ENCODE results near the gene TGOLN2. TPM values are rescaled to one million over a fixed set of nuclear protein-coding genes. Genes with fewer than 3 reads are reported as not detected.

TGOLN2 gene
- total RNA-seq, 1 experiment from 2014 or later, result 171 TPM

DNA sequence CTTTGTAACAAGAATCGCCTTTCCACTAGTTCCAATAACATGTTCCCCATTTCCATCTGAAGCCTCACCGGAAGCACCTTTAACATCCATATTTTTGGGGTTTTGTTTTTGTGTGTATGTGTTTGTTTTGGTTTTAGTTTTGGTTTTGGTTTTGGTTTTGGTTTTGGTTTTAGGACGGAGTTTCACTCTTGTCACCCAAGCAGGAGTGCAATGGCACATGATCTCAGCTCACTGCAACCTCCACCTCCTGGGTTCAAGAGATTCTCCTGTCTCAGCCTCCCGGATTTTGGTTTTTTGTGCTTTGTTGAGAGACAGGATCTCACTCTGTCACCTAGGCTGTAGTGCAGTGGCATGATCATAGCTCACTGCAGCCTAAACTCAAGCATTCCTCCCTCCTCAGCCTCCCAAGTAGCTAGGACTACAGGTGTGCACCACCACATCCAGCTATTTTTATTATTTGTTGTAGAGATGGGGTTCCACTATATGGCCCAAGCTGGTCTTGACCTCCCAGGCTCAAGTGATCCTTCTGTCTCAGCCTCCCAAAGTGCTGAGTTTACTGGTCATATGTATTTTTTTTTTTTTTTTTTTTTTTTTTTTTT is 36.3 kb downstream of the TGOLN2 start:
- intact Hi-C loops (cut with micrococcal nuclease; ENCODE audit: unreplicated experiment), result no loop called here
- H3K27me3 Mint-ChIP-seq (ENCODE audit: unreplicated experiment), result no peaks in the 10 kb centered on the region
- no peak overlapping the region for H3K4me3 Mint-ChIP-seq (ENCODE audit: low read depth, unreplicated experiment)
- no TSS peak for BruUV-seq (replicated peaks)
- peak overlapping the region; percentile 55 for H3K27ac Mint-ChIP-seq (ENCODE audit: unreplicated experiment)
- H3K36me3 Mint-ChIP-seq (ENCODE audit: insufficient read depth, unreplicated experiment), result peaks cover 14% of the 10 kb centered on the region
- no peak for DNase-seq
- H3K9me3 Mint-ChIP-seq (ENCODE audit: low read depth, unreplicated experiment), result no peaks in the 10 kb centered on the region
- CTCF ChIA-PET, result no interaction called here
- peaks cover 56% of the 10 kb centered on the region for H3K4me1 Mint-ChIP-seq (ENCODE audit: low read depth, unreplicated experiment)
- TF ChIP-seq, protein P1, sequence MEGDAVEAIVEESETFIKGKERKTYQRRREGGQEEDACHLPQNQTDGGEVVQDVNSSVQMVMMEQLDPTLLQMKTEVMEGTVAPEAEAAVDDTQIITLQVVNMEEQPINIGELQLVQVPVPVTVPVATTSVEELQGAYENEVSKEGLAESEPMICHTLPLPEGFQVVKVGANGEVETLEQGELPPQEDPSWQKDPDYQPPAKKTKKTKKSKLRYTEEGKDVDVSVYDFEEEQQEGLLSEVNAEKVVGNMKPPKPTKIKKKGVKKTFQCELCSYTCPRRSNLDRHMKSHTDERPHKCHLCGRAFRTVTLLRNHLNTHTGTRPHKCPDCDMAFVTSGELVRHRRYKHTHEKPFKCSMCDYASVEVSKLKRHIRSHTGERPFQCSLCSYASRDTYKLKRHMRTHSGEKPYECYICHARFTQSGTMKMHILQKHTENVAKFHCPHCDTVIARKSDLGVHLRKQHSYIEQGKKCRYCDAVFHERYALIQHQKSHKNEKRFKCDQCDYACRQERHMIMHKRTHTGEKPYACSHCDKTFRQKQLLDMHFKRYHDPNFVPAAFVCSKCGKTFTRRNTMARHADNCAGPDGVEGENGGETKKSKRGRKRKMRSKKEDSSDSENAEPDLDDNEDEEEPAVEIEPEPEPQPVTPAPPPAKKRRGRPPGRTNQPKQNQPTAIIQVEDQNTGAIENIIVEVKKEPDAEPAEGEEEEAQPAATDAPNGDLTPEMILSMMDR (IDR thresholded peaks at IDR 0.05; ENCODE audit: unreplicated experiment), result no peak

DNA sequence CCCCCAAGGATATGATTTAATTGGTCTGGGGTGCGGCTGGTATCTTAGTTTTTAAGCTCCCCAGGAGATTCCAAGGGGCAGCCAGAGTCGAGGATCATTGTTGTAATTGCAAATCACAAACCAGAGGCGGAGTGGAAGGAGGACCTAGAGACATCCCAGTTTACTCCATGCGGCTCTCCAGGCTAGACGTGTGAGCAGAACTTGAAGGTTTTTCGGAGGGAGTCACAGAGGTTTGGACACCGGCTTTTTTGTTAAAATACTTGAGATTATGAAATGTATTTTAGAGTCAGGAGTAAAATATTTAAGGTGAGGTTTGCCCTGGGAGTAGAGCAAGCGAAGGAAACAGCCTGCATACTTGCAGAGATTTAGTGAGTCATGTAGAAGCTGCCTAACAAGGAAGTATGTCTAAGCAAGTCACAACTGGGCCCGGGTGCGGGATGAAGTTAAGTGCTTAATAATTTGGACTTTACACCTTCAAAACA is 39.5 kb downstream of the TGOLN2 start:
- Mint-ChIP-seq H3K4me1 (ENCODE audit: low read depth, unreplicated experiment) (peaks cover 56% of the 10 kb centered on the region), H3K4me3 (ENCODE audit: low read depth, unreplicated experiment) (peak overlapping the region; percentile 60), H3K36me3 (ENCODE audit: insufficient read depth, unreplicated experiment) (peaks cover 14% of the 10 kb centered on the region), H3K9me3 (ENCODE audit: low read depth, unreplicated experiment) (no peaks in the 10 kb centered on the region), H3K27me3 (ENCODE audit: unreplicated experiment) (no peaks in the 10 kb centered on the region), H3K27ac (ENCODE audit: unreplicated experiment) (peak overlapping the region; percentile 91)
- intact Hi-C loops (cut with micrococcal nuclease; ENCODE audit: unreplicated experiment), result loop anchor here (1.0 kb wide), 1 partner anchor 9 kb away; no protein-coding TSS in a partner anchor
- CTCF ChIA-PET, result interaction anchor here (0.5 to 3.1 kb wide), 6 partner anchors 10 to 363 kb away, joined by 3 to 17 read pairs (median 4); no protein-coding TSS in a partner anchor
- BruUV-seq (replicated peaks), result no TSS peak
- DNase-seq, result peak; percentile 74
- TF ChIP-seq, protein P1 (IDR thresholded peaks at IDR 0.05; ENCODE audit: unreplicated experiment), result no peak

DNA sequence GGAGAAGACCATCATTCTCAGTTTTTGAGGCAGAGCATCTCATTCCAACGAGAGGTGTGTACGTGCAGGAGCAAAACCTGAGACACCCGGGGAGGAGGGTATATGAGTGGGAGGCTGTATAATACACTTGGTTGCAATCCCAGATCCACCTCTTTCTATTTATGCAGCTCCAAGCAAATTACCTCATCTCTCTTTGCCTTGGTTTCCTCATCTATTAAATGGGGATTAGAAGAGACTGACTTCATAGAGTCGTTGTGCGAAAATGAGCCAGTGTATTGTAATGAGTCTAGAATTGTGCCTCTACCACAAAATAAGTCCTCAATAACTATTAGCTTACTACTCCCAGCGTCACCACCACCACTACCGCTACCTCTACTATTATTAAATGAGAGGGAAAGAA is 40.1 kb downstream of the TGOLN2 start:
- H3K36me3 Mint-ChIP-seq (ENCODE audit: insufficient read depth, unreplicated experiment), result peaks cover 14% of the 10 kb centered on the region

DNA sequence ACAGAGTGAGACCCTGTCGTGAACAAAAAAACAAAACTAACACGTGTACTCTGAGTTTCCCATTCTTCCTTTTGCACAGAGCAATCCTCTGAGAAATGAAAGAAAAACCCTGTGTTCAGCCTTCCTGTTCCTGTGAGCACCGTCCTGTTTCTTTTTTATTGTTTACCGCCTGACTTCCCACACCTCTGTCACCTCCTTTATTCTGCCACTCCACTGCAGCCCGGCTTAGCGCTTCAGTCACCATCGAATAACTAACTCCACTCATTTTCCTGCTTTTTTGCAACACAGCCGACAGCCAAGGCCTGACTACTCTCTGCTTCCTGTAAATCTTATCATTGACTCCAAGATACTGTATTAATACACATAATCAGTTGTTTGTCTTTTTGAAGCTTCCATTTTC is 40.9 kb downstream of the TGOLN2 start:
- H3K36me3 Mint-ChIP-seq (ENCODE audit: insufficient read depth, unreplicated experiment), result peaks cover 14% of the 10 kb centered on the region
- H3K4me1 Mint-ChIP-seq (ENCODE audit: low read depth, unreplicated experiment), result peaks cover 56% of the 10 kb centered on the region
- H3K27me3 Mint-ChIP-seq (ENCODE audit: unreplicated experiment), result no peaks in the 10 kb centered on the region
- no peaks in the 10 kb centered on the region for H3K9me3 Mint-ChIP-seq (ENCODE audit: low read depth, unreplicated experiment)
- no peak for DNase-seq
- no peak overlapping the region for H3K4me3 Mint-ChIP-seq (ENCODE audit: low read depth, unreplicated experiment)
- CTCF ChIA-PET, result interaction anchor here (3.1 kb wide), 1 partner anchor 220 kb away, joined by 17 read pairs; no protein-coding TSS in a partner anchor
- TF ChIP-seq, protein P1 (IDR thresholded peaks at IDR 0.05; ENCODE audit: unreplicated experiment), result no peak
- intact Hi-C loops (cut with micrococcal nuclease; ENCODE audit: unreplicated experiment), result no loop called here
- no TSS peak for BruUV-seq (replicated peaks)
- H3K27ac Mint-ChIP-seq (ENCODE audit: unreplicated experiment), result no peak overlapping the region

More for the DNA sequence above, 40.1 kb downstream of the TGOLN2 start:
- Mint-ChIP-seq H3K27me3 (ENCODE audit: unreplicated experiment) (no peaks in the 10 kb centered on the region), H3K27ac (ENCODE audit: unreplicated experiment) (peak overlapping the region; percentile 91), H3K9me3 (ENCODE audit: low read depth, unreplicated experiment) (no peaks in the 10 kb centered on the region), H3K4me1 (ENCODE audit: low read depth, unreplicated experiment) (peaks cover 56% of the 10 kb centered on the region), H3K4me3 (ENCODE audit: low read depth, unreplicated experiment) (peak overlapping the region; percentile 60)
- TF ChIP-seq, protein P1 (IDR thresholded peaks at IDR 0.05; ENCODE audit: unreplicated experiment), result no peak
- BruUV-seq (replicated peaks), result no TSS peak
- intact Hi-C loops (cut with micrococcal nuclease; ENCODE audit: unreplicated experiment), result loop anchor here (1.0 kb wide), 1 partner anchor 10 kb away; no protein-coding TSS in a partner anchor
- CTCF ChIA-PET, result interaction anchor here (0.8 to 3.1 kb wide), 3 partner anchors 11 to 221 kb away, joined by 4 to 17 read pairs (median 5); no protein-coding TSS in a partner anchor
- no peak for DNase-seq
